GM21447 (cell line): Measurements from ENCODE around the gene ARID1B.

ENCODE experiments used
- ATAC-seq: cut with Tn5 transposase; IDR thresholded peaks from one replicate; pipeline ENCODE4 v1.9.1; 2021; ENCODE audit not compliant: unreplicated experiment

The ARID1B gene

GRCh38 chr6:156822747-156823206, 45.6 kb downstream of the ARID1B start:
- ATAC-seq = no peak

- ATAC-seq = no peak
Measured at GRCh38 chr6:156824142-156824541, 47.0 kb downstream of the ARID1B start.

- ATAC-seq = no peak
Measured at GRCh38 chr6:156825475-156825874, 48.3 kb downstream of the ARID1B start.

GRCh38 chr6:156826290-156826955, 49.2 kb downstream of the ARID1B start:
- ATAC-seq = no peak

GRCh38 chr6:156827382-156827781, 50.2 kb downstream of the ARID1B start:
- ATAC-seq = no peak

GRCh38 chr6:156828280-156828703, 51.1 kb downstream of the ARID1B start:
- no peak for ATAC-seq

- no peak for ATAC-seq
Measured at GRCh38 chr6:156830126-156830525, 52.9 kb downstream of the ARID1B start.

- no peak for ATAC-seq
Measured at GRCh38 chr6:156832231-156832647, 55.1 kb downstream of the ARID1B start.

GRCh38 chr6:156832669-156833068, 55.5 kb downstream of the ARID1B start:
- no peak for ATAC-seq

- ATAC-seq = no peak
Measured at GRCh38 chr6:156833755-156834154, 56.6 kb downstream of the ARID1B start.

GRCh38 chr6:156839129-156839528, 62.0 kb downstream of the ARID1B start:
- ATAC-seq = no peak

- no peak for ATAC-seq
Measured at GRCh38 chr6:156839591-156840001, 62.4 kb downstream of the ARID1B start.

- no peak for ATAC-seq
Measured at GRCh38 chr6:156840136-156840535, 63.0 kb downstream of the ARID1B start.

GRCh38 chr6:156840606-156841005, 63.4 kb downstream of the ARID1B start:
- ATAC-seq = no peak

- no peak for ATAC-seq
Measured at GRCh38 chr6:156841508-156841907, 64.3 kb downstream of the ARID1B start.

GRCh38 chr6:156842598-156843250, 65.5 kb downstream of the ARID1B start:
- ATAC-seq = no peak

- ATAC-seq = no peak
Measured at GRCh38 chr6:156844089-156844488, 66.9 kb downstream of the ARID1B start.

- ATAC-seq = no peak
Measured at GRCh38 chr6:156845454-156846155, 68.4 kb downstream of the ARID1B start.

GRCh38 chr6:156846845-156847599, 69.8 kb downstream of the ARID1B start:
- ATAC-seq = no peak

- ATAC-seq = no peak
Measured at GRCh38 chr6:156848123-156848522, 70.9 kb downstream of the ARID1B start.

GRCh38 chr6:156848533-156848932, 71.4 kb downstream of the ARID1B start:
- no peak for ATAC-seq
